GM12865 (cell line): ENCODE measurements around the gene RAPGEFL1.

Experiments
- DNase-seq: peaks from one replicate; pipeline ENCODE4 v3.0.0; 2010; ENCODE audit warnings: low read depth
- H3K4me3 ChIP-seq: 2 replicates; pipeline ENCODE4 v1.5.1; 2011; ENCODE audit warnings: mild to moderate bottlenecking, low read depth, low read length, control low read depth
- TF ChIP-seq, protein P1 (sequence below): IDR thresholded peaks from 2 replicates; pipeline ENCODE4 v1.5.1; 2011; ENCODE audit warnings: low read length, control low read depth, low read depth, inconsistent platforms; ENCODE audit not compliant: insufficient read depth; ENCODE audit errors: missing control alignments

RAPGEFL1 gene

GRCh38 chr17:40179923-40180659 lies 2.8 kb downstream of the RAPGEFL1 start:
- TF ChIP-seq, protein P1, sequence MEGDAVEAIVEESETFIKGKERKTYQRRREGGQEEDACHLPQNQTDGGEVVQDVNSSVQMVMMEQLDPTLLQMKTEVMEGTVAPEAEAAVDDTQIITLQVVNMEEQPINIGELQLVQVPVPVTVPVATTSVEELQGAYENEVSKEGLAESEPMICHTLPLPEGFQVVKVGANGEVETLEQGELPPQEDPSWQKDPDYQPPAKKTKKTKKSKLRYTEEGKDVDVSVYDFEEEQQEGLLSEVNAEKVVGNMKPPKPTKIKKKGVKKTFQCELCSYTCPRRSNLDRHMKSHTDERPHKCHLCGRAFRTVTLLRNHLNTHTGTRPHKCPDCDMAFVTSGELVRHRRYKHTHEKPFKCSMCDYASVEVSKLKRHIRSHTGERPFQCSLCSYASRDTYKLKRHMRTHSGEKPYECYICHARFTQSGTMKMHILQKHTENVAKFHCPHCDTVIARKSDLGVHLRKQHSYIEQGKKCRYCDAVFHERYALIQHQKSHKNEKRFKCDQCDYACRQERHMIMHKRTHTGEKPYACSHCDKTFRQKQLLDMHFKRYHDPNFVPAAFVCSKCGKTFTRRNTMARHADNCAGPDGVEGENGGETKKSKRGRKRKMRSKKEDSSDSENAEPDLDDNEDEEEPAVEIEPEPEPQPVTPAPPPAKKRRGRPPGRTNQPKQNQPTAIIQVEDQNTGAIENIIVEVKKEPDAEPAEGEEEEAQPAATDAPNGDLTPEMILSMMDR: no peak
- no peak for DNase-seq
- no peak overlapping the region for H3K4me3 ChIP-seq

DNA sequence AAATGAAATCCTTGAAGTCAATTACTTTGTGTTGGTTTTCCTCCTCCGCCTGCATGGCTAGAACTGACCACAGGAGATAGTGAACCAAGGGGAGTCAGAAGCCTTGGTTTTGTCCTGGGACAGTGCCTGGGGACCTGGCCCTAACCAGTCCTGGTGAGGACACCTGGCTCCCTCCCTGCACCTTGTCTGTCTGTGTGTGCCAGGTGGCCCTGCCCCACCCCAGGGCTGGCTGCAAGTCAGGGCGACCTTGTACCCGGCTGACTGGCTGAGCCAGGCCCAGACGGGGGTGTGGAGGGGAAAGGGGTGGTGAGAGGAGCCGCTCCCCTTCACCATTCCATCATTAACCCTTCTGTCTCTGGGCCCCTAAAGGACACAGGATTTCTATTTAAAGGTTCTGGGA lies 3.4 kb downstream of the RAPGEFL1 start:
- TF ChIP-seq, protein P1: no peak
- H3K4me3 ChIP-seq: no peak overlapping the region
- DNase-seq: no peak

DNA sequence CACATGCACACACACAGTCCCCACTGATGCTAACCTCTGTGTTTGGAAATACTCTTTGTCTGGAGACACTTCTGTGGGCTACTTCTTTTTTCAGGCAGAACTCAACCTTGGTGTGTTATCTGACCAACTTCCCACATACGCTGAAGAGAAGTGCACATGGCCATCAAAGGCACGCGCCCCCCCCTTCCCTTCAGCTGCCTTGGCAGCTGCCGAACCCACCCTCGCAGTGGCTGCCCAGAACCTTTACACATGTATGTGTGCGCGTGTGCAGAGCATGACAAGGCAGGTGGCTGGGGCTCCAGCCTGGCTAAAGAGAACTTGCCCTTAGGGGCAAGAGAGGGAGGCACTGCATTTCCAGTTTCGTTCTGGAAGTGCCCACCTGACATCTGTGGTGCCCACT lies 3.9 kb downstream of the RAPGEFL1 start:
- no peak for DNase-seq
- H3K4me3 ChIP-seq: no peak overlapping the region
- TF ChIP-seq, protein P1: no peak

- TF ChIP-seq, protein P1: no peak
- no peak for DNase-seq
- no peak overlapping the region for H3K4me3 ChIP-seq
Observed at GRCh38 chr17:40182606-40183005, 5.3 kb downstream of the RAPGEFL1 start.

- DNase-seq: no peak
- H3K4me3 ChIP-seq: no peak overlapping the region
- TF ChIP-seq, protein P1: no peak
Observed at GRCh38 chr17:40187238-40187637, 10.0 kb downstream of the RAPGEFL1 start.

DNA sequence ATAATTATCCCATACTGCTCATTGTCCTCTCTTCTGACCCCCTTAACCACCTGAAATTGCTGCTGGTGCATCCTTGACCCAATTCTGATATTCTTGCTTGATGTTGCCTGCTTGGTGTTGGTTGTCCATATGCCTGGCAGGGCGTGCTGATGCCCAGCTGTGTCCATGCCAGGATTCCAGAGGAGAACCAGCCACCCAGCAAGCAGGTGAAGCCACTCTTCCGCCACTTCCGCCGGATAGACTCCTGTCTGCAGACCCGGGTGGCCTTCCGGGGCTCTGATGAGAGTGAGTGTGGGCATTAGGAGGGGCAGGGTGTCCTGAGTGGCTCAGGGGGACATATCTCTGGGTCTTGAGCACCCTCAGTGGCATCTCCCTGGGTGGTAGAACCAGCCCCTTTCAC lies 11.4 kb downstream of the RAPGEFL1 start:
- DNase-seq: no peak
- no peak overlapping the region for H3K4me3 ChIP-seq
- TF ChIP-seq, protein P1: no peak
